NT2/D1 (cell line): Measurements from ENCODE around the gene HOXA5.

ENCODE experiments used
- DNase-seq: peaks from one replicate; pipeline ENCODE4 v3.0.0-alpha.2; 2011; ENCODE audit warnings: low read depth, low spot score
- H3K27me3 ChIP-seq: 2 replicates; pipeline ENCODE4 v1.6.0; 2011; ENCODE audit warnings: mild to moderate bottlenecking; ENCODE audit not compliant: insufficient read length, insufficient read depth
- H3K36me3 ChIP-seq: 2 replicates; pipeline ENCODE4 v1.6.1; 2011; ENCODE audit warnings: mild to moderate bottlenecking, low read length, mixed read lengths; ENCODE audit not compliant: insufficient read depth, insufficient read length
- H3K4me1 ChIP-seq: 2 replicates; pipeline ENCODE4 v1.5.1; 2011; ENCODE audit not compliant: insufficient read depth, insufficient read length
- H3K4me3 ChIP-seq: 2 replicates; pipeline ENCODE4 v1.5.1; 2011; ENCODE audit warnings: low read depth; ENCODE audit not compliant: insufficient read length
- H3K9ac ChIP-seq: 2 replicates; pipeline ENCODE4 v1.6.0; 2011; ENCODE audit warnings: low read depth; ENCODE audit not compliant: insufficient read length
- H3K9me3 ChIP-seq: 2 replicates; pipeline ENCODE4 v1.5.1; 2011; ENCODE audit warnings: mild to moderate bottlenecking, low read length; ENCODE audit not compliant: insufficient read depth
- SUZ12 ChIP-seq: IDR thresholded peaks from 2 replicates; pipeline ENCODE4 v1.6.1; 2011; ENCODE audit not compliant: insufficient read length, insufficient read depth; ENCODE audit errors: extremely low read depth
- YY1 ChIP-seq: IDR thresholded peaks from 2 replicates; pipeline ENCODE4 v1.6.1; 2011; ENCODE audit not compliant: insufficient read length, insufficient read depth
- ZNF274 ChIP-seq: IDR thresholded peaks from 2 replicates; pipeline ENCODE4 v1.6.1; 2011; ENCODE audit warnings: mild to moderate bottlenecking, low read depth, low read length

The HOXA5 gene

GRCh38 chr7:27122077-27122910 lies 21.2 kb downstream of the HOXA5 start:
- Histone ChIP-seq H3K36me3 (no peaks in the 10 kb centered on the region), H3K27me3 (peaks cover 100% of the 10 kb centered on the region), H3K9me3 (no peaks in the 10 kb centered on the region), H3K4me1 (no peaks in the 10 kb centered on the region), H3K4me3 (no peak overlapping the region), H3K9ac (no peak overlapping the region)
- TF ChIP-seq YY1: no peak
- DNase-seq: no peak

- no peak for DNase-seq
- peaks cover 100% of the 10 kb centered on the region for H3K27me3 ChIP-seq
- TF ChIP-seq ZNF274 (no peak), YY1 (no peak), SUZ12 (no peak)
- H3K4me1 ChIP-seq: no peaks in the 10 kb centered on the region
- no peak overlapping the region for H3K9ac ChIP-seq
- H3K36me3 ChIP-seq: no peaks in the 10 kb centered on the region
- H3K9me3 ChIP-seq: no peaks in the 10 kb centered on the region
- H3K4me3 ChIP-seq: no peak overlapping the region
Measured at GRCh38 chr7:27121684-27122076, 21.8 kb downstream of the HOXA5 start.

GRCh38 chr7:27119412-27119911 lies 24.0 kb downstream of the HOXA5 start:
- H3K4me3 ChIP-seq: no peak overlapping the region

GRCh38 chr7:27118580-27118979 lies 24.9 kb downstream of the HOXA5 start:
- Histone ChIP-seq H3K9me3 (no peaks in the 10 kb centered on the region), H3K4me3 (no peak overlapping the region), H3K4me1 (peaks cover 2% of the 10 kb centered on the region), H3K36me3 (no peaks in the 10 kb centered on the region), H3K9ac (no peak overlapping the region), H3K27me3 (peaks cover 97% of the 10 kb centered on the region)
- no peak for TF ChIP-seq ZNF274
- TF ChIP-seq SUZ12: no peak
- no peak for TF ChIP-seq YY1
- DNase-seq: no peak

More at GRCh38 chr7:27119412-27119911, 24.0 kb downstream of the HOXA5 start:
- no peak overlapping the region for H3K9ac ChIP-seq
- peaks cover 2% of the 10 kb centered on the region for H3K4me1 ChIP-seq
- no peaks in the 10 kb centered on the region for H3K36me3 ChIP-seq
- no peaks in the 10 kb centered on the region for H3K9me3 ChIP-seq
- H3K27me3 ChIP-seq: peaks cover 100% of the 10 kb centered on the region
- no peak for DNase-seq
- TF ChIP-seq YY1: no peak
- TF ChIP-seq SUZ12: no peak
- TF ChIP-seq ZNF274: no peak

- TF ChIP-seq YY1: no peak
- no peak for TF ChIP-seq SUZ12
- no peak for TF ChIP-seq ZNF274
- Histone ChIP-seq H3K9me3 (no peaks in the 10 kb centered on the region), H3K36me3 (no peaks in the 10 kb centered on the region), H3K9ac (no peak overlapping the region), H3K4me3 (no peak overlapping the region), H3K27me3 (peaks cover 97% of the 10 kb centered on the region), H3K4me1 (peaks cover 2% of the 10 kb centered on the region)
- no peak for DNase-seq
Measured at GRCh38 chr7:27117887-27118491, 25.5 kb downstream of the HOXA5 start.

DNA sequence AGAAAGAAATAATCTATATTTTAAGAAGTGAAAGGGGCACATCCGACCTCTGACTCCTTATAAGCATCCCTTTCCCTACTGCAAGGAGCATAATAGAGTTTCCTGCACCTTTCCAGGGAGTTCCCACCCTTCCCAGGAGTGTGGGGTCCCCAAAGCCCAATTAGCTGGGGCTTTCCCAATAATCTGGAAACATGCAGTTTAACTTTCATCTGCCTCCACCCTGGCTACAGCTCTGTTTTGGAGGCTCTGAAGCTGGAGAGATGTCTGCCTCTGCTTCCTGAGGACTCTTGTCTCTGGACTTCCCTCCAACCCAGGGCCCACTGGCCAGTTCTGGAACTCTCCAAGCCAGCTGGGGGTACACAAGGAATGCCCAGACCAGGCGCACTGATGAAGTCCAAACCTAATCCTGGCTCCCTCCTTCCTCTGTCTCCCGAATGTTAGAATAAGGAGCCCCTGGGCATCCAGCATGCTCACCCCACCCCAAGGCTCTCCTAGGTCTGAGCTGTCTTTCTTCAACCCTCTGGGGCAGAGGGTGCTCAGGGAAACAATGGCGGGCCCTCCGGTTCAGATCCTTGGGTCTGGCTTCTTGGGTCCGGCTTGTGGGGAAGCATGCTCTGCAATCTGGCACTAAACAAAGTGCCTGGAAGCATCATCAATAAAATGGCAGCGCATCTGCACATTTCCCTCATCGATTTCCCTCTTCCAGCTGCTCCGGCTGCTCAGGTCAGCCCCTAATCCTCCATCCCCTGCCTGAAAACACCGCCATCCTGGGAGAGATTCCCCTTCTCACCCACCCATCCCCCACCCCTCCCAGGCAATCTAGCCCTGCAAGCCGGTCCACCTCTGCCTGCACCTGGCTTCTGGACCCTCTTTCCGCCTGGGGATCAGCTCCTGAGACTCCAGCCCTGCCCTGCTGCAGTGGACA lies 26.3 kb downstream of the HOXA5 start:
- no peak overlapping the region for H3K4me3 ChIP-seq
- peaks cover 2% of the 10 kb centered on the region for H3K4me1 ChIP-seq
- H3K36me3 ChIP-seq: no peaks in the 10 kb centered on the region
- no peak for TF ChIP-seq YY1
- no peak for TF ChIP-seq ZNF274
- TF ChIP-seq SUZ12: no peak
- no peak for DNase-seq
- peaks cover 97% of the 10 kb centered on the region for H3K27me3 ChIP-seq
- H3K9me3 ChIP-seq: no peaks in the 10 kb centered on the region
- H3K9ac ChIP-seq: no peak overlapping the region
